Putamen (tissue), 1 donor: ENCODE measurements around the gene PGM3.
"Not testable (repeated sequence)": the region's sequence is repeated elsewhere in the genome, so short reads cannot be mapped to it uniquely, and the experiment has no call there.

Source experiments
- DNase-seq: peaks from one replicate; pipeline ENCODE4 v3.0.0-alpha.2; 2016; ENCODE audit warnings: low spot score

PGM3 gene, protein sequence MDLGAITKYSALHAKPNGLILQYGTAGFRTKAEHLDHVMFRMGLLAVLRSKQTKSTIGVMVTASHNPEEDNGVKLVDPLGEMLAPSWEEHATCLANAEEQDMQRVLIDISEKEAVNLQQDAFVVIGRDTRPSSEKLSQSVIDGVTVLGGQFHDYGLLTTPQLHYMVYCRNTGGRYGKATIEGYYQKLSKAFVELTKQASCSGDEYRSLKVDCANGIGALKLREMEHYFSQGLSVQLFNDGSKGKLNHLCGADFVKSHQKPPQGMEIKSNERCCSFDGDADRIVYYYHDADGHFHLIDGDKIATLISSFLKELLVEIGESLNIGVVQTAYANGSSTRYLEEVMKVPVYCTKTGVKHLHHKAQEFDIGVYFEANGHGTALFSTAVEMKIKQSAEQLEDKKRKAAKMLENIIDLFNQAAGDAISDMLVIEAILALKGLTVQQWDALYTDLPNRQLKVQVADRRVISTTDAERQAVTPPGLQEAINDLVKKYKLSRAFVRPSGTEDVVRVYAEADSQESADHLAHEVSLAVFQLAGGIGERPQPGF

GRCh38 chr6:83192871-83193746 lies at the start of gene PGM3, which contains the start of gene RWDD2A:
PGM3 (minus strand) TSS chr6:83193265; CDS start chr6:83191012, 2,253 bp downstream.
RWDD2A (plus strand) TSS chr6:83193357; CDS start chr6:83194452, 1,095 bp downstream.
- DNase-seq = peak; percentile 89

DNA sequence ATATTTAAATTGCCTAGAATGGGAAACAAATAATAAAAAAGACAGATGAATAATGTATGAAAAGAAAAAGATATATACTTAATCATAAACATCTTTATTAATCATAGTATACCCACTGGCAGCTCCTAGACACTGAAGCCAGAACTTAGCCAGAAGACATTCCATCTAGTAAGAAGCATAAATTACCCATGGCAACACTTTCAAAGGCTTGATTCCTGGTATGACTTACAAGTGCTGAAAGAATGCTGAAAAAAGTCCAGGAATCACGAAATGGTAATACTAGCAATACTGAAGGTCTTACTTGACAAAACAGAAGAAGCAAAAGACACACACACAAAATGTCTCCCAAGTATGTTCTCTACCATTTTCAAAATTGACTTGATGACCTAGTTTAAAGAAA lies 38.1 kb upstream of the PGM3 start:
- no peak for DNase-seq

- no peak for DNase-seq
Observed at GRCh38 chr6:83226517-83226916, 33.5 kb upstream of the PGM3 start.

GRCh38 chr6:83221889-83222479 lies 28.9 kb upstream of the PGM3 start:
- DNase-seq = peak; percentile 36

- no peak for DNase-seq
Observed at GRCh38 chr6:83221276-83221675, 28.2 kb upstream of the PGM3 start.

DNA sequence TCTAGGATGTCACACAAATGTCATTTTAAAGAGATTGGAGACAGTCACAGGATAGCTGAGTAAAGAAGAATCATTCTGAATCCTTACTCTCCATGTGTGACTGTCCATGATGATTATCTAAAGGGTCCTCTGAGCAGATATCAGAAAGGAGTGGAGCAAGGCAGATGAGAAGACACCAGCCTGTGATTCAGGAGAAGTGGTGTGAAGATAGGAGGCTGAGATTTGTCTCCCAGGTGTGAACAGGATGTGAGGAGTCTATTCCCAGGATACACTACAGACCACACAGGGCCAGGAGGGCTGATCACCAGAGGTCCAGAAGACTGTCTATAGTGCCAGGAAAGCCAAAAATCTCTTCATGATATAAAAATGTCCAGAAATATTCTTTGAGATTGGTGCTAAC lies 27.1 kb upstream of the PGM3 start:
- no peak for DNase-seq

DNA sequence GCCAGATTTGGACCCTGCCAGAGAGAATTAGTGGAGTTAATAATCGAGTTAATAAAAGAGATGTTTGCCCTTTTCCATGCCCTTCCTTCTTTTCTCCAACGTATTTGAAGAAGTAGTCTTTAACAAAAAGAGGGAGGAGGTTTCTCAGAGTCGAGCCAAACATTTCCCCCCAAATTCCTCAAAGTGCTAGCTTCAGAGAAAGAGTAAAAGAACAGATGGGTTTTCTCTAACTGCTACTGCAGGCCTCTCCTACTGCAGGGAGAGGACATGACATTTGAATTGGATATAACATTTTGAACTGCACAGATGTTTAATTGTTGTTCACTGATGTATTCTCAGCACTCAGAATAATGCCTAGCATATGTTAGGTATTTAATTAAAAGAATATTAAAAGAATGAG lies 25.6 kb upstream of the PGM3 start:
- no peak for DNase-seq

DNA sequence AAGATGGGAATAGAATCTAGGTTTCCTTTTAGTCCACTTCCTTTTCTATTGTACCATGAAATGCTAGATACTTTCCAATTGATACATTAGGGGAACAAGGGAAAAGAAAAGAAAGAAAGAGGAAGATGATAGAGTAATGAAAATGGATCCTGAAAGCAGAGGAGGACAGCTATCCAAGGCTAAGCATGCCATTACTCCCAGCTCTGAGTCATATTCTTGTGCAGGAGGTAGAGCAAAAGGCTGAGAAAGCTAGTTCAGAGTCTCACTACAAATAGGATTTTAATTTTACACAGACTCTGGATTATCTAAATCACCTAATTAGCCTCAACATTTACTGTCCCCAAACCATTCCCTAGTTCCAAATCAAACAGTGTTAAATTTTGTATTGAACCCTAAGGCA lies 23.7 kb upstream of the PGM3 start:
- no peak for DNase-seq

- peak; percentile 76 for DNase-seq
Observed at GRCh38 chr6:83215131-83216047, 22.3 kb upstream of the PGM3 start.

DNA sequence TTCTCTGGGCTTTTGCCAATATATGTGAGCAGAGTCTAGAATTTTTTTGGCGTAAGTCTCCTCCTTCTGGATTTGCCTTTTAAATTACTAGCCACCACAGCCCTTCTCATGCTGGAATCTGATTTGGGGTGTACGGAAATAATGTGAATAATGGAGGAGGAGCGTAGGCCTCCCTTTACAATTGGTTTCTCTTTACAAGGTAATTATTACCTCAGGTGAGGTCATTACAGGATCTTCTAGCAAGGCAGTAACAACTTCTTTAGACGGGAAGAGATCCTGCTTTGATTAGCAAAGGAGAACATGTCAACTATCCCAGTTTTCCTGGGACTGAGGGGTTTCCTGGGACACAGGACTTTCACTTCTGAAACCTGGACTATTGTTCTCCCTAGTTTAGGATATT lies 9.0 kb upstream of the PGM3 start:
- DNase-seq = no peak

- DNase-seq = no peak
Observed at GRCh38 chr6:83199863-83200225, 6.8 kb upstream of the PGM3 start.

DNA sequence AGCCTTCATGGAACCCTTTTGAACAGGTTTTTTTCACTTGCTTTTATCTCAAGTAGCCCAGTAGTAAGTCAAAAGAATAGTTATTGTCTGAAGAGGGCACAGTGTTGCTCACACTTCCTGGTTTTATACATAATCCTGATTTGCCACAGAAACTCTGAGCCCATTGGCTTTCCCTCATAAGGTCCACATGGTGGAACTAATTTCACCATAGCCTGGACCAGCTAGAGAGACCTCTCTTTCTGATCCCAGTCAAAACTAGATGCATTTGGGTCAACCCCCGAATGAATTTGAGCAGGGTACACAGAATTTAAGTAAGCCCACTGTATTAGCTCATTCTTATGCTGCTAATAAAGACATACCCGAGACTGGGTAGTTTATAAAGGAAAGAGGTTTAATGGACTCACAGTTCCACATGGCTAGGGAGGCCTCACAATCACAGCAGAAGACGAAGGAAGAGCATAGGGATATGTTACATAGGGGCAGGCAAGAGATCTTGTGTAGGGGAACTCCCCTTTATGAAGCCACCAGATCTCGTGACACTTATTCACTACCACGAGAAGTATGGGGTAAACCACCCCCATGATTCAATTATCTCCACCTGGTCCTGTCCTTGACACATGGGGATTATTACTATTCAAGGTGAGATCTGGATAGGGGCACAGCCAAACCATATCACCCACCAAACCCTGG lies 6.3 kb upstream of the PGM3 start:
- DNase-seq = no peak

GRCh38 chr6:83198486-83199172 lies 5.6 kb upstream of the PGM3 start:
- no peak for DNase-seq

DNA sequence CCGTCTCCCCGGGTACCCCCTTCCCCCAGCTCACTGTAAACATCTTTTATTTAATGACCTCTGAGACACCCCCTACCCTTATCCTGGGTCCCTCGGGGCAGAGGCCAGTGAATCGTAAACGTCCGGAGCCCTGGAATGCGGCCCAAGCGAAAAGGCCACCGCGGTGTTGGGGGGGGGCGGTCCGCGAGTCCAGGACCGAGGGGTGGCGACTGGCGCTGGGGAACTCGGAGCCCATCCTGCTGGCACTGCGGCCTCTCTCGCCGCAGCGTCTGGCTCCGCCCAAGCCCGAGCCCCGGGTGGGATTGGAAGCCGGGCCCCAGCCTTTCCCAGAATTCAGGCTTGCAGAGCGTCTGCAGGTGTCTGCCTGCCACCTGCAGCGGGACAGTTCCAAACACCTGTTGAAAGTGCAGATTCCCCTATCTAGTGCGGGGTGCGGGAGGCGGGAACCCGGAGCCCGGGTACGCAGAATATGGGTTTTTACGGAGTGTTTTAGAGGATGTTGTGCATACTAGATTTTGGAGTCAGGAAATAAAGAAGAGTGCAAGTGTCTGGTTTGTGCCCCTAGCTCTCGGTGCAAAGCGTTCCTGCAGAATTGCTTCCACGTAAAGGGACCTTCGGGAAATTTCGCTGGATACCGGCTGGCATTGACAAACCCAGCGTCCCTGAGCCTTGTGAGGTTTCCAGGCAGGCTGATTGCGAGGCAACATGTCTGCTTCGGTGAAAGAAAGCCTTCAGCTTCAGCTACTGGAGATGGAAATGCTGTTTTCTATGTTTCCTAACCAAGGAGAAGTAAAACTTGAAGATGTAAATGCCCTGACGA lies 892 bp upstream of the PGM3 start:
- peak; percentile 27 for DNase-seq

DNA sequence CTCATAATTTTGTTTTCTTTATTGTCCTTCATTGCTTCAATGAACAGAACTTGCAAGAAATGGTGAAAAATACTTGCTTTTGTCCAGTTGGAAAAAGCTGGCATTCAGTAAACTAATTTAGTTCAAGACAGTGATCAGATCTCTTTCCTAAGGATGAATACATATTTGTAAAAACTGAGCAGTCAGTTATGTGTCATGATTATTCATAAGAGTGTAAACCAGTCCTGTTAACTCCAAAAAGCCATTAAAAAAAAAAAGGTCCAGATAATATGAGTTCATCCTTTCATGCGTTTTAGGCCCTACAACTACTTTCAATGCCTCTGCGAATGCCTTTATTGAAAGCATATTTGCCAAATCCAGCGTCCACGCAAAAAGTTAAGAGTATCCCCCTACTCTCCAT lies 609 bp downstream of the PGM3 start:
- DNase-seq = no peak

GRCh38 chr6:83191974-83192373 lies 1.1 kb downstream of the PGM3 start:
- not testable (repeated sequence) for DNase-seq

GRCh38 chr6:83190626-83191025 lies 2.4 kb downstream of the PGM3 start:
- DNase-seq = no peak

- no peak for DNase-seq
Observed at GRCh38 chr6:83188501-83188900, 4.6 kb downstream of the PGM3 start.

DNA sequence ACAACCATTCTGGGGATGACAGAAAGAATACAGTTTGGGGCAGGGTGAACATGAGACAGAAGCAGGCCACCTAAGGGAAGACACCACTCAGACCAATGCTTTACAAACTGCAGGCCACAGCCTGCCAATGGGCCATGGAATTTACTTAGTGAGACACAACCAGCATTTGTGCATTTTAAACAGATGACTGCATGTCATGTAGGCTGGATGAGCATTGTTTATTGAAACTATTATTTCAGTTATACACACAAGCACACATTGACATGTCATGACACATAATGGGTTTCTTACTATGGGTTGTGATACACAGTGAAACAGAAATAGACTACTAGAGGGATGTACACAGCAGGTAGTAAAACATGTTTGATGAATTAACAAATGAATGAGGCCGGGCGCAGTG lies 8.0 kb downstream of the PGM3 start:
- no peak for DNase-seq
